Colonic mucosa (tissue), 4 donors: ENCODE data around the gene MRGPRD. TPM values are rescaled to one million over a fixed set of nuclear protein-coding genes. Genes with fewer than 3 reads are reported as not detected.

Source experiments
- DNase-seq: peaks from one replicate; pipeline ENCODE4 v3.0.0-alpha.2; 2020
- H3K27ac ChIP-seq: fragments of 200-600 bp; one replicate; pipeline ENCODE4 v1.8.0; 2021
- H3K27me3 ChIP-seq: fragments of 200-600 bp; one replicate; pipeline ENCODE4 v1.8.0; 2021
- H3K36me3 ChIP-seq: fragments of 200-600 bp; one replicate; pipeline ENCODE4 v1.8.0; 2021
- H3K4me1 ChIP-seq: fragments of 200-600 bp; one replicate; pipeline ENCODE4 v1.8.0; 2021; ENCODE audit warnings: mild to moderate bottlenecking
- H3K4me3 ChIP-seq: fragments of 200-600 bp; one replicate; pipeline ENCODE4 v1.8.0; 2021
- H3K9ac ChIP-seq, 2 donors: one replicate each; pipeline ENCODE4 v1.7.0; 2013; ENCODE audit warnings: control low read depth in 2 of 2, low read depth in 2 of 2, low read length in 2 of 2
- H3K9me3 ChIP-seq: fragments of 200-600 bp; one replicate; pipeline ENCODE4 v1.8.0; 2021
- CTCF ChIP-seq: fragments of 200-600 bp; IDR thresholded peaks from one replicate; pipeline ENCODE4 v1.8.0; 2022; ENCODE audit warnings: antibody characterized with exemption, mild to moderate bottlenecking
- intact Hi-C: fragments of 100-400 bp; cut with DNase I; formaldehyde crosslinking; loops from one replicate; pipeline ENCODE4 v1.14.1; 2022
- total RNA-seq, 2 donors: library from RNA; stranded (reverse); fragmentation: NEBNext Ultra II Directional in 1 of 2; extraction: Animal tissue kit (Norgen Biotek cat#: 25700) in 1 of 2; gene quantifications; one replicate each; pipeline ENCODE4 v1.2.1, GENCODE V29; 2021
- donor health status: healthy.
- donor health status: DM: no; HTN: no; CAD: no.
- donor health status: DM: no; HTN: no; CAD: no.

The MRGPRD gene
- total RNA-seq, 2 donors from 2014 or later, result not detected

GRCh38 chr11:68938816-68939582 is 41.8 kb downstream of the MRGPRD start:
- Histone ChIP-seq H3K4me3 (no peak overlapping the region), H3K9ac (no peak overlapping the region), H3K36me3 (peaks cover 16% of the 10 kb centered on the region), H3K9me3 (no peaks in the 10 kb centered on the region), H3K4me1 (no peaks in the 10 kb centered on the region), H3K27ac (no peak overlapping the region), H3K27me3 (no peaks in the 10 kb centered on the region)
- no peak for TF ChIP-seq CTCF
- intact Hi-C loops, result no loop called here
- no peak for DNase-seq

- H3K9me3 ChIP-seq, result no peaks in the 10 kb centered on the region
- intact Hi-C loops, result no loop called here
- H3K27me3 ChIP-seq, result no peaks in the 10 kb centered on the region
- no peak overlapping the region for H3K9ac ChIP-seq
- H3K4me1 ChIP-seq, result no peaks in the 10 kb centered on the region
- no peak overlapping the region for H3K4me3 ChIP-seq
- H3K27ac ChIP-seq, result no peak overlapping the region
- no peak for TF ChIP-seq CTCF
- no peak for DNase-seq
- peaks cover 16% of the 10 kb centered on the region for H3K36me3 ChIP-seq
Observed at GRCh38 chr11:68938088-68938487, 42.7 kb downstream of the MRGPRD start.

GRCh38 chr11:68936676-68937620 is 43.8 kb downstream of the MRGPRD start:
- H3K4me1 ChIP-seq, result no peaks in the 10 kb centered on the region
- TF ChIP-seq CTCF, result no peak
- H3K27me3 ChIP-seq, result no peaks in the 10 kb centered on the region
- no peak for DNase-seq
- H3K4me3 ChIP-seq, result no peak overlapping the region
- H3K36me3 ChIP-seq, result peaks cover 16% of the 10 kb centered on the region
- no peak overlapping the region for H3K9ac ChIP-seq
- intact Hi-C loops, result no loop called here
- H3K9me3 ChIP-seq, result no peaks in the 10 kb centered on the region
- no peak overlapping the region for H3K27ac ChIP-seq

- intact Hi-C loops, result no loop called here
- H3K9ac ChIP-seq, result no peak overlapping the region
- no peaks in the 10 kb centered on the region for H3K27me3 ChIP-seq
- no peak for DNase-seq
- peaks cover 16% of the 10 kb centered on the region for H3K36me3 ChIP-seq
- H3K27ac ChIP-seq, result no peak overlapping the region
- H3K9me3 ChIP-seq, result no peaks in the 10 kb centered on the region
- H3K4me1 ChIP-seq, result no peaks in the 10 kb centered on the region
- TF ChIP-seq CTCF, result no peak
- H3K4me3 ChIP-seq, result no peak overlapping the region
Observed at GRCh38 chr11:68936358-68936636, 44.5 kb downstream of the MRGPRD start.

- DNase-seq, result no peak
- no peak for TF ChIP-seq CTCF
Observed at GRCh38 chr11:68935516-68936357, 45.0 kb downstream of the MRGPRD start.

More at GRCh38 chr11:68935516-68936357, 45.0 kb downstream of the MRGPRD start:
- no peaks in the 10 kb centered on the region for H3K4me1 ChIP-seq
- H3K9ac ChIP-seq, result no peak overlapping the region
- H3K27ac ChIP-seq, result no peak overlapping the region
- no peaks in the 10 kb centered on the region for H3K27me3 ChIP-seq
- H3K4me3 ChIP-seq, result no peak overlapping the region
- peaks cover 16% of the 10 kb centered on the region for H3K36me3 ChIP-seq
- intact Hi-C loops, result no loop called here
- H3K9me3 ChIP-seq, result no peaks in the 10 kb centered on the region
